ENCODE results near the gene GLYR1. TPM values are rescaled to one million over a fixed set of nuclear protein-coding genes. Genes with fewer than 3 reads are reported as not detected.

Gene GLYR1
- total and polyA plus RNA-seq, 4 donors: 18.1 to 50.2 (median 40.6) TPM

- 97% methylated on average over 25 of the region's 25 CpGs for WGBS
- no peak for DNase-seq (ENCODE audit: low spot score)
- Histone ChIP-seq H3K9me3 (ENCODE audit: control insufficient read depth in 4 of 4, low read length in 3 of 4) (no peaks in the 10 kb centered on the region), H3K27ac (ENCODE audit: low read depth in 1 of 2, low read length in 2 of 2) (no peak overlapping the region), H3K4me1 (ENCODE audit: control insufficient read depth in 4 of 4, insufficient read depth in 4 of 4, low read length in 3 of 4) (peaks cover 0 to 11% (median 6%) of the 10 kb centered on the region in 4 donors), H3K9ac (ENCODE audit: low read depth in 1 of 2, low read length in 2 of 2) (no peak overlapping the region), H3K27me3 (ENCODE audit: control insufficient read depth in 4 of 4, insufficient read depth in 4 of 4, low read length in 3 of 4) (no peaks in the 10 kb centered on the region), H3K4me3 (ENCODE audit: low read depth in 1 of 3, low read length in 3 of 3) (no peak overlapping the region), H3K36me3 (ENCODE audit: control insufficient read depth in 4 of 4, insufficient read depth in 3 of 4, low read depth in 1 of 4, low read length in 3 of 4) (peaks cover 21 to 91% (median 76%) of the 10 kb centered on the region in 4 donors)
- TF ChIP-seq ZBTB33 (IDR thresholded peaks at IDR 0.05) (no peak), FOXA2 (IDR thresholded peaks at IDR 0.05) (no peak), SP1 (IDR thresholded peaks at IDR 0.05) (no peak), NR2F2 (IDR thresholded peaks at IDR 0.05) (no peak), MAX (IDR thresholded peaks at IDR 0.05) (no peak), TAF1 (conservative IDR thresholded peaks at IDR 0.05) (no peak), EGR1 (IDR thresholded peaks at IDR 0.05; ENCODE audit: low read depth in 2 of 2) (no peak), CTCF (IDR thresholded peaks at IDR 0.05; ENCODE audit: low read depth, low read length, missing input control) (no peak), HNF4A (conservative IDR thresholded peaks at IDR 0.05) (no peak), JUND (IDR thresholded peaks at IDR 0.05) (no peak), ATF3 (IDR thresholded peaks at IDR 0.05) (no peak), GABPA (IDR thresholded peaks at IDR 0.05 in 1 of 2, conservative IDR thresholded peaks at IDR 0.05 in 1 of 2) (no peak)
Observed at GRCh38 chr16:4883501-4883900, 36.4 kb upstream of the GLYR1 start.

- Histone ChIP-seq H3K27ac (ENCODE audit: low read depth in 1 of 2, low read length in 2 of 2) (no peak overlapping the region), H3K36me3 (ENCODE audit: control insufficient read depth in 4 of 4, insufficient read depth in 3 of 4, low read depth in 1 of 4, low read length in 3 of 4) (peaks cover 24 to 92% (median 78%) of the 10 kb centered on the region in 4 donors), H3K4me3 (ENCODE audit: low read depth in 1 of 3, low read length in 3 of 3) (no peak overlapping the region), H3K27me3 (ENCODE audit: control insufficient read depth in 4 of 4, insufficient read depth in 4 of 4, low read length in 3 of 4) (no peaks in the 10 kb centered on the region), H3K9me3 (ENCODE audit: control insufficient read depth in 4 of 4, low read length in 3 of 4) (no peaks in the 10 kb centered on the region), H3K4me1 (ENCODE audit: control insufficient read depth in 4 of 4, insufficient read depth in 4 of 4, low read length in 3 of 4) (peaks cover 0 to 8% (median 5%) of the 10 kb centered on the region in 4 donors), H3K9ac (ENCODE audit: low read depth in 1 of 2, low read length in 2 of 2) (no peak overlapping the region)
- DNase-seq (ENCODE audit: low spot score): peak; percentile 50
- 69% methylated on average over 11 of the region's 11 CpGs for WGBS
- TF ChIP-seq FOXA2 (IDR thresholded peaks at IDR 0.05) (no peak), HNF4A (conservative IDR thresholded peaks at IDR 0.05) (peak in 1 of 2 donors; percentile 6), REST (IDR thresholded peaks at IDR 0.05) (peak; percentile 85), GABPA (IDR thresholded peaks at IDR 0.05 in 1 of 2, conservative IDR thresholded peaks at IDR 0.05 in 1 of 2) (no peak), RAD21 (IDR thresholded peaks at IDR 0.05) (peak in 1 of 2 donors; percentile 42)
Observed at GRCh38 chr16:4882633-4883285, 35.7 kb upstream of the GLYR1 start.
